PC-3 (cell line): Measurements from ENCODE around the gene WWP2. TPM values are rescaled to one million over a fixed set of nuclear protein-coding genes. Genes with fewer than 3 reads are reported as not detected.

Experiments
- ATAC-seq: fragments of 200-7000 bp; cut with Tn5 transposase; 2 replicates; pipeline ENCODE4 v1.9.1; 2020; ENCODE audit warnings: mild to moderate bottlenecking, moderate library complexity
- BruUV-seq: library from RNA; stranded (reverse); fragments of 400-500 nt; replicated peaks from 2 replicates; lab custom pipeline; 2021; lab: Mats Ljungman, UMichigan
- CTCF ChIA-PET: fragments of 300-600 bp; sonication (Branson Sonifier 250); formaldehyde crosslinking; loops from one replicate; lab custom pipeline; 2022; ENCODE audit warnings: antibody characterized with exemption; lab: Charles Lee
- POLR2A ChIA-PET: fragments of 300-600 bp; sonication (Branson Sonifier 250); formaldehyde crosslinking; loops from one replicate; lab custom pipeline; 2022; ENCODE audit warnings: antibody characterized with exemption; ENCODE audit not compliant: unreplicated experiment; lab: Charles Lee
- DNase-seq: peaks from one replicate; pipeline ENCODE4 v3.0.0-alpha.2; 2015
- H2AFZ ChIP-seq: fragments of 300-600 bp; sonication (generic); 2 replicates; pipeline ENCODE4 v1.6.0; 2016; ENCODE audit warnings: antibody characterized with exemption, low read length
- H3F3A ChIP-seq: fragments of 300-600 bp; sonication (generic); one replicate; pipeline ENCODE4 v1.6.0; 2017; ENCODE audit warnings: antibody characterized with exemption, low read length, control low read depth, mild to moderate bottlenecking; ENCODE audit not compliant: unreplicated experiment
- H3K27ac ChIP-seq: fragments of 300-600 bp; sonication (generic); 2 replicates; pipeline ENCODE4 v1.5.1; 2016; ENCODE audit warnings: mild to moderate bottlenecking, low read length
- H3K27me3 ChIP-seq: fragments of 300-600 bp; sonication (generic); 2 replicates; pipeline ENCODE4 v1.6.1; 2016; ENCODE audit warnings: low read length, mixed read lengths
- H3K36me3 ChIP-seq: fragments of 300-600 bp; sonication (generic); 2 replicates; pipeline ENCODE4 v1.6.1; 2016; ENCODE audit warnings: low read depth, mixed run types, low read length, mixed read lengths
- H3K4me1 ChIP-seq: fragments of 300-600 bp; sonication (generic); 2 replicates; pipeline ENCODE4 v1.5.1; 2016; ENCODE audit warnings: low read length; ENCODE audit not compliant: insufficient read depth
- H3K4me2 ChIP-seq: fragments of 300-600 bp; sonication (generic); 2 replicates; pipeline ENCODE4 v1.6.0; 2016; ENCODE audit warnings: low read length
- H3K4me3 ChIP-seq: fragments of 300-600 bp; sonication (generic); 2 replicates; pipeline ENCODE4 v1.5.1; 2016; ENCODE audit warnings: mild to moderate bottlenecking, low read length, mixed read lengths
- H3K79me2 ChIP-seq: fragments of 300-600 bp; sonication (generic); 2 replicates; pipeline ENCODE4 v1.6.1; 2017; ENCODE audit warnings: low read length, mixed read lengths
- H3K9ac ChIP-seq: fragments of 300-600 bp; sonication (generic); 2 replicates; pipeline ENCODE4 v1.6.0; 2016; ENCODE audit warnings: mild to moderate bottlenecking, low read length
- H3K9me2 ChIP-seq: fragments of 300-600 bp; sonication (generic); replicated peaks from 2 replicates; pipeline ENCODE4 v1.6.1; 2016; ENCODE audit warnings: mixed run types, low read length, mixed read lengths
- H3K9me3 ChIP-seq: fragments of 300-600 bp; sonication (generic); 2 replicates; pipeline ENCODE4 v1.6.1; 2016; ENCODE audit warnings: low read length, mixed read lengths
- H4K20me1 ChIP-seq: fragments of 300-600 bp; sonication (generic); 2 replicates; pipeline ENCODE4 v1.6.1; 2016; ENCODE audit warnings: low read length, mixed read lengths
- EZH2 ChIP-seq: fragments of 300-600 bp; sonication (generic); IDR thresholded peaks from one replicate; pipeline ENCODE4 v1.6.1; 2017; ENCODE audit warnings: antibody characterized with exemption, mild to moderate bottlenecking, low read length; ENCODE audit not compliant: unreplicated experiment
- EZH2phosphoT487 ChIP-seq: fragments of 300-600 bp; sonication (generic); IDR thresholded peaks from 2 replicates; pipeline ENCODE4 v1.6.1; 2018; ENCODE audit warnings: mild to moderate bottlenecking, antibody characterized with exemption, low read length, borderline replicate concordance
- intact Hi-C: fragments of 100-400 bp; cut with micrococcal nuclease; formaldehyde crosslinking; loops from 2 replicates; pipeline ENCODE4 v1.9.0; 2023
- total RNA-seq: library from RNA; depleted of rRNA; stranded (reverse); fragments of >200 nt; gene quantifications from 2 replicates; pipeline ENCODE4 v1.2.3, GENCODE V29; 2014
- TF ChIP-seq, protein P1 (sequence below): fragments of 300-600 bp; sonication (generic); conservative IDR thresholded peaks from 2 replicates; pipeline ENCODE4 v1.5.1; 2017; ENCODE audit warnings: antibody characterized with exemption, low read depth, mild to moderate bottlenecking, low read length

The WWP2 gene
- total RNA-seq, 1 experiment from 2014 or later, result 15.8 TPM

DNA sequence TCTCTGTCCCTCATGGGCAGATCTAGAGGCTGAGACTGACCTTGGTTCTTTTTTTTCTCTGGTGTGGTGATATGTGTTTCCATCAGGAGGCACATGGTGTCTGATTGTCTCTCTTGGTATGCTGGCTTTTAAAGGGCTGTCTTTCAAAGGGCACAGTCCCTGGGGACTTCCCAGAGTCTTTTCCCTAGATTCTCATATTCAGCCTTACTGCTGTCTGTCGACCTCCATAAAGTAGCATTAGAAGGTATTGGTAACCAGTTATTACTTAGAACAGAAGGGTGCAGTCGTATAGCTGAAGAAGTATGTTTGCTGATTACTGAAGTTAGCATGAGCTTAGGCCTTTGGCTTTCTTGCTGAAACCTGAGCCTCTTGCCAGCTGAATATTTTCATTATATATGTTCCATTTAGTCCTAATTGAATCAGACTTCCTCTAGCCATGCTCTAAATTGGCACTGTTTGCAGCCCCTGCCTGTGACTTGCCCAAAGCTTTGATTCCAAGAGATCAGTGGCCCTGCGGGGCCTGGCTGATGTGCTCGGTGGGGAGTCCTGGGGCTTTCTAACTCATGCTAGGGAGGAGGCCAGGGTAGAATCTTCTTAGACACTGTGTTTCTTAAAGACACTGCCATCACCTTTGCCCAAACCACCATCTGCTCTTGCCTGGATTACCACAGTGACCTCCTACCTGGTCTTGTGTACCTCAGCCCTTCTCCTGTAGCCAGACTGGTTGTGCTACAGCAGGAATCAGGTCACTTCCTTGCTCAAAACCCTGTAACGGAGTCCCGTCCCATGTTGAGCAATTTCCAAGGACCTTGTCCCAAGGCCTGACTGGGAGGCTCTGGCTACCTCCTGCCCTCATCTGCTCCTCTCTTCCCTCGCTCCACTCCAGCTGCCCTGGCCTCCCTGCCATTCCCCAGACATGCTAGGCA, 71.5 kb downstream of the WWP2 start:
- Histone ChIP-seq H3K4me2 (no peak overlapping the region), H3K79me2 (no peaks in the 10 kb centered on the region), H3K27me3 (no peaks in the 10 kb centered on the region), H3K9me3 (no peaks in the 10 kb centered on the region), H3K27ac (no peak overlapping the region), H3K4me3 (no peak overlapping the region), H3K9me2 (no peaks in the 10 kb centered on the region), H3F3A (no peaks in the 10 kb centered on the region), H3K4me1 (no peaks in the 10 kb centered on the region), H2AFZ (no peak overlapping the region), H4K20me1 (no peaks in the 10 kb centered on the region), H3K36me3 (no peaks in the 10 kb centered on the region), H3K9ac (no peak overlapping the region)
- BruUV-seq, result no TSS peak
- intact Hi-C loops, result no loop called here
- ATAC-seq (no peak), DNase-seq (no peak)
- POLR2A ChIA-PET, result interaction anchor here (0.6 kb wide), 1 partner anchor 841 kb away, joined by 4 read pairs; no protein-coding TSS in a partner anchor
- no peak for TF ChIP-seq EZH2phosphoT487
- TF ChIP-seq EZH2, result no peak
- TF ChIP-seq, protein P1, sequence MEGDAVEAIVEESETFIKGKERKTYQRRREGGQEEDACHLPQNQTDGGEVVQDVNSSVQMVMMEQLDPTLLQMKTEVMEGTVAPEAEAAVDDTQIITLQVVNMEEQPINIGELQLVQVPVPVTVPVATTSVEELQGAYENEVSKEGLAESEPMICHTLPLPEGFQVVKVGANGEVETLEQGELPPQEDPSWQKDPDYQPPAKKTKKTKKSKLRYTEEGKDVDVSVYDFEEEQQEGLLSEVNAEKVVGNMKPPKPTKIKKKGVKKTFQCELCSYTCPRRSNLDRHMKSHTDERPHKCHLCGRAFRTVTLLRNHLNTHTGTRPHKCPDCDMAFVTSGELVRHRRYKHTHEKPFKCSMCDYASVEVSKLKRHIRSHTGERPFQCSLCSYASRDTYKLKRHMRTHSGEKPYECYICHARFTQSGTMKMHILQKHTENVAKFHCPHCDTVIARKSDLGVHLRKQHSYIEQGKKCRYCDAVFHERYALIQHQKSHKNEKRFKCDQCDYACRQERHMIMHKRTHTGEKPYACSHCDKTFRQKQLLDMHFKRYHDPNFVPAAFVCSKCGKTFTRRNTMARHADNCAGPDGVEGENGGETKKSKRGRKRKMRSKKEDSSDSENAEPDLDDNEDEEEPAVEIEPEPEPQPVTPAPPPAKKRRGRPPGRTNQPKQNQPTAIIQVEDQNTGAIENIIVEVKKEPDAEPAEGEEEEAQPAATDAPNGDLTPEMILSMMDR, result no peak
- CTCF ChIA-PET, result interaction anchor here (0.6 kb wide), 1 partner anchor 26 kb away, joined by 4 read pairs; no protein-coding TSS in a partner anchor

DNA sequence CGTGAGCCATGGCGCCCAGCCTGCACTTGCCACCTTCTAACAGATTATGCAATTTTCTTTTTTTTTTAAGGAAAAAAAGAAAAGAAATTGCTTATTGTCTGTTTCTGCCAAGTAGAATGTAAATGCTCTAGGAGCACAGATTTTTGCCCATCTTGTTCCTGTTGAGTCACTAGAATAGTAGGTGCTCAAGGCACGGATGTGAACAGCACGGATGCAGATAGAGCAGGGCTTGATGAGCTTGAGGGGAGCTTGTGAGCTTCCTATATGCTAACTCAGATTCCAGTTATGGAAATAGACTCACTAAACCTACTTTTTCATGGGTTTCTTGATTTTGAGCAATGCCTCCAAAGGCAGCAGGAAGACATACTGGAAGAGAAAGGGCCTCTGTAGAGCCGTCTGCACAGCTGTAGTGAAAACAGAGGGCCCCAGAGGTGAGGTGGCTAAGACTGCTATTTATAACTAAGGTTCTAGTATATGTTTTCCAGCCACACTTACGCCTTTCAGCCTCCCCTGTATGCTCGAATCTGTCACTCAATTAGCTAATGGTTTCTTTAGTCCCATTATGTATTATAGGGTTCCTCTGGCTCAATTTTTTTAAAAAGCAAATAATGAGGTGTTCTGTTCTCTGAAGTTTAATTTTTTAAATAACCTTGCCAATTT, 72.8 kb downstream of the WWP2 start:
- H3K36me3 ChIP-seq, result no peaks in the 10 kb centered on the region
- H3K9me3 ChIP-seq, result no peaks in the 10 kb centered on the region
- no peaks in the 10 kb centered on the region for H3K9me2 ChIP-seq
- H3K79me2 ChIP-seq, result no peaks in the 10 kb centered on the region
- no peak overlapping the region for H3K27ac ChIP-seq
- ATAC-seq (no peak), DNase-seq (no peak)
- TF ChIP-seq EZH2, result no peak
- TF ChIP-seq, protein P1, result no peak
- no peak for TF ChIP-seq EZH2phosphoT487
- no peak overlapping the region for H3K4me3 ChIP-seq
- no peaks in the 10 kb centered on the region for H3K4me1 ChIP-seq
- H3K27me3 ChIP-seq, result no peaks in the 10 kb centered on the region
- no peak overlapping the region for H3K4me2 ChIP-seq
- no peaks in the 10 kb centered on the region for H4K20me1 ChIP-seq
- no peak overlapping the region for H3K9ac ChIP-seq
- intact Hi-C loops, result no loop called here
- CTCF ChIA-PET, result no interaction called here
- H2AFZ ChIP-seq, result no peak overlapping the region
- no peaks in the 10 kb centered on the region for H3F3A ChIP-seq
- BruUV-seq, result no TSS peak
- POLR2A ChIA-PET, result no interaction called here
